Stimulated activated naive B cell treated with anti-CD40 and anti-IgM and Interleukin-4, amounts not matched to agents 10 μg/mL and 1 μg/mL and 100 μg/mL, for 72 hours (primary cell): Measurements from ENCODE around the gene NYAP2.
A peak's percentile ranks its signal among the peaks of the same experiment; 100 is the strongest.

ENCODE experiments used
- ATAC-seq, 2 donors: fragments of 150-1000 bp; cut with Tn5 transposase; replicated peaks; 2 replicates each; pipeline ENCODE4 v1.10.0; 2021; ENCODE audit warnings: moderate library complexity in 1 of 2
- DNase-seq: peaks from one replicate; pipeline ENCODE4 v3.0.0; 2021
- H3K27ac Mint-ChIP-seq: one replicate; pipeline ENCODE4 v1.8.0; 2022; ENCODE audit warnings: mild to moderate bottlenecking, mixed read lengths
- H3K27me3 Mint-ChIP-seq, 2 donors: one replicate each; pipeline ENCODE4 v1.8.0; 2022; ENCODE audit warnings: mixed read lengths in 2 of 2
- H3K36me3 Mint-ChIP-seq, 2 donors: one replicate each; pipeline ENCODE4 v1.8.0; 2022; ENCODE audit warnings: mixed read lengths in 2 of 2, mild to moderate bottlenecking in 1 of 2
- H3K4me1 Mint-ChIP-seq, 2 donors: one replicate each; pipeline ENCODE4 v1.8.0; 2022; ENCODE audit warnings: mixed read lengths in 2 of 2, mild to moderate bottlenecking in 1 of 2
- H3K4me3 Mint-ChIP-seq, 2 donors: one replicate each; pipeline ENCODE4 v1.8.0; 2022; ENCODE audit warnings: mild to moderate bottlenecking in 2 of 2, mixed read lengths in 2 of 2, moderate library complexity in 1 of 2
- H3K9me3 Mint-ChIP-seq, 2 donors: one replicate each; pipeline ENCODE4 v1.8.0; 2022; ENCODE audit warnings: mixed read lengths in 2 of 2, mild to moderate bottlenecking in 1 of 2

The NYAP2 gene

DNA sequence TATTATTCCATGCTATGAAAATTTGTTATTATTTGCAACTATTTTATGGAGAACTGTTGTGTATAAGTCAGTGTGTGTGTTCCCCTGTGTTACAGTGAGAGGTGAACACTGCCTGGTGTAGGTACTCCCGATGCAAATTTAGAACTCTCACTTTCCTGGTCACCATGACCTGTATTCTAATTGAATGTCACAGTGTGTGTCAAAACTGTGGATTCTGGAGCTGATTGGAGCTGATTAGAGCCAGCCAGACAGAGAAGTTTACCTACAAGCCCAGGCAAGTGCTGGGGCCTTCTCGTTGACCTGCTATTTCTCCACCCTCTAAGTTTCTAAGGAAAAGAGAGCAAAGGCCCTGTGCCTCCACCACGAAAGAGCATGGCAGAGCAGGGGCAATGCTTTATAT lies 216.0 kb downstream of the NYAP2 start:
- ATAC-seq (no peak), DNase-seq (no peak)
- Mint-ChIP-seq H3K27me3 (peaks cover 0 to 5% of the 10 kb centered on the region in 2 donors), H3K4me3 (no peak overlapping the region), H3K9me3 (peaks cover 0 to 4% of the 10 kb centered on the region in 2 donors), H3K4me1 (no peaks in the 10 kb centered on the region), H3K36me3 (no peaks in the 10 kb centered on the region), H3K27ac (no peak overlapping the region)

DNA sequence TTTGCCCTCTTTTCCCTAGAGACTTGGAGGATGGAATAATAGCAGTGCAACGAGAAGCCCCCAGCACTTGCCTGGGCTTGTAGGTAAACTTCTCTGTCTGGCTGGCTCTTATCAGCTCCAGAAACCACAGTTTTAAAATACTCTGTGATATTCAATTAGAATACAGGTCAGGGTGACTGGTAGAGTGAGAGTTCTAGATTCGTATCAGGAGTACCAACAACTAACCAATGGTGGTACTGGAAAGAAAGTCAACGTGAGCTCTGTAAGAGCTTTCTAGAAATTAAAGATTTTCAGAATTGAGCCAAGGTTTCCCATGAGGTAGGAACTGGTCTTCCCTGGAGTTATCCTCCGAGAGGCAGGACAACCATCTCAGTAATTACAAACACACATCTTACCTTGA lies 216.9 kb downstream of the NYAP2 start:
- no peak for DNase-seq
- peaks cover 0 to 4% of the 10 kb centered on the region in 2 donors for H3K9me3 Mint-ChIP-seq
- H3K36me3 Mint-ChIP-seq, result no peaks in the 10 kb centered on the region
- H3K4me3 Mint-ChIP-seq, result no peak overlapping the region
- H3K27ac Mint-ChIP-seq, result no peak overlapping the region
- ATAC-seq, result no peak
- no peaks in the 10 kb centered on the region for H3K4me1 Mint-ChIP-seq
- peaks cover 0 to 5% of the 10 kb centered on the region in 2 donors for H3K27me3 Mint-ChIP-seq

DNA sequence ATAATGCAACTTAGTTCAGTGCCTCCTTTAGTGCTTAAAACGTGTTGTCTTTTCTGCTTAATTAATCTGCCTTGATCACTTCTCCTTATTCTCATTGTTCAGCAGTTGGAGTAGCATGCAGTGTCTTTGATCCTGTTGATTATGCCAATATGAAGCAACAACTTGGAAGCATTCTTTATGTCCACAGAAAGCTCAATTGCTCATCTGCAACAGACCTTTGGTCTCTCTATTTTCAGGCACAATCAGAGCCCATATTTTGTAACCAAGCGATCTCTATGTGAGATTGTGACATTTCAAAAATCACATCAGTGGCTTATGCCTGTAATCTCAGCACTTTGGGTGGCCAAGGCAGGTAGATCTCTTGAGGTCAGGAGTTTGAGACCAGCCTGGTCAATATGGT lies 217.3 kb downstream of the NYAP2 start:
- H3K27me3 Mint-ChIP-seq, result peaks cover 0 to 5% of the 10 kb centered on the region in 2 donors
- ATAC-seq (no peak), DNase-seq (no peak)
- H3K36me3 Mint-ChIP-seq, result no peaks in the 10 kb centered on the region
- no peaks in the 10 kb centered on the region for H3K4me1 Mint-ChIP-seq
- peaks cover 0 to 4% of the 10 kb centered on the region in 2 donors for H3K9me3 Mint-ChIP-seq
- H3K27ac Mint-ChIP-seq, result no peak overlapping the region
- H3K4me3 Mint-ChIP-seq, result no peak overlapping the region

DNA sequence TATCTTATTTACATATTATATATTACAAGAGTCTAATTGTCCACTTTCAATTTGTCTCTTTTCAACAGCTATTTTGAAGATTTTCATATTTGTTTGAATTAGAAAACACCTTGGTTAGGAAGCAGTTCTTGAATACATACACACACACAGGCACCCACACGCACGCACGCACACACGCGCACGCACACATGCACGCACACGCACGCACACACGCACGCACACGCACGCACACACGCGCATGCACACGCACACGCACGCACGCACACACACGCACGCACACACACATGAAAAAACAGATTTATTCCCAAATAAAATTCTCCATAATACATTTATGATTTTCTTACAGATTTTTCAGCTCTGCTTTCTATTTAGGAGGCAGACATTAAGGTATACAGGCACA lies 220.7 kb downstream of the NYAP2 start:
- no peaks in the 10 kb centered on the region for H3K36me3 Mint-ChIP-seq

DNA sequence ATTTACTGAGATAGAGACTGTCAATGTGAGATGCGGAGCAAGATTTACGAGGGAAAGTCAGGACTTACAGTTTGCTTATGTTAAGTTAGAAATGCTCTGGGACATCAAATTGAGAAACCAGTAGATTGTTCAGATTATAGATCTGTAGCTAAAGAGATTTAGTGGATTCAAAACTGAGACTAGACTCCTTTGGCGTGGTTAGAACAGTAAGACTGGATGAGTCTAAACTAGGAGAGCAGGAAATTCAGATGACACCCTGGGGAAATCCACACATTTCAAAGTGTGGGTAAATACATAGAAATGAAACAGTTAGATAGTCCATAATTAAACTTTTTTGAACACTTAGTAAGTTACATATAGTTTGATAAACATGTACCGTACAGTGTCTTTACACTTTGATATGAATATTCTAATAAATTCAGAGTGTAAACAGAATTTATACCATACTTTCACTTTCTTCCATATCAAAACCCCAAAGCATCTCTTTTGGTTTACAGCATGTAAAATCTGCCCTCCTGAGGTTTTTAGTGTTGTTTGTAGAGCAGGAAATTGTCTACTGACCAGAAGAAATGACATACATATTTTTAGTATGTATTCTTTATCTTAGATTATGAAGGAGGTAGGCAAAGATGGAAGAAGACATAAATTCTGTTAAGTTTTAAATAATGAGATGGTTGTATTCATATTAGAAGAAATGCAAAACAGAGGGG lies 231.5 kb downstream of the NYAP2 start:
- H3K4me3 Mint-ChIP-seq, result no peak overlapping the region
- ATAC-seq (no peak), DNase-seq (no peak)
- H3K4me1 Mint-ChIP-seq, result no peaks in the 10 kb centered on the region
- no peak overlapping the region for H3K27ac Mint-ChIP-seq
- H3K9me3 Mint-ChIP-seq, result no peaks in the 10 kb centered on the region
- H3K27me3 Mint-ChIP-seq, result peaks cover 0 to 7% of the 10 kb centered on the region in 2 donors
- no peaks in the 10 kb centered on the region for H3K36me3 Mint-ChIP-seq

More for the DNA sequence above, 220.7 kb downstream of the NYAP2 start:
- Mint-ChIP-seq H3K9me3 (no peaks in the 10 kb centered on the region), H3K27me3 (peaks cover 0 to 5% of the 10 kb centered on the region in 2 donors), H3K4me3 (no peak overlapping the region), H3K27ac (no peak overlapping the region), H3K4me1 (no peaks in the 10 kb centered on the region)
- no peak for ATAC-seq
- no peak for DNase-seq

DNA sequence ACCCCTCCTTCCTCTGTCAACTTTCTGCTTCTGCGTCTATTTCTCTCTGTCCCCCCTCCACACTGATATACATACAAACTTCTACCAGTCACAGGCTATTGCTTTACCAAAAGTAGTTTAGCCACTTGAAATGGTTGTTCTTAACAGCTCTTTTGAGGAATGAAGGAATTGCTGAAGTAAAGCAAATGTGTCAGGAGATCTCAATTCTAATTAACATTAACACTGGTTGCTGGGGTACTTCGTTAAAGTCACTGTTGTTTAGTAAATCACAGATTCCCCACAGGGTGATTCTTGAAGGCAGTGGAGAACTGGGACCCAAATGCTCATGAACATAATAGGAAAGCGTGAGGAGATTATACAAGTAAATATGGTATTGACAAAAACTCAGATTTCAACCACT lies 232.8 kb downstream of the NYAP2 start:
- H3K36me3 Mint-ChIP-seq, result no peaks in the 10 kb centered on the region
- H3K27ac Mint-ChIP-seq, result no peak overlapping the region
- ATAC-seq, result no peak
- no peaks in the 10 kb centered on the region for H3K4me1 Mint-ChIP-seq
- H3K4me3 Mint-ChIP-seq, result no peak overlapping the region
- H3K27me3 Mint-ChIP-seq, result peaks cover 4 to 7% of the 10 kb centered on the region in 2 donors
- H3K9me3 Mint-ChIP-seq, result no peaks in the 10 kb centered on the region
- DNase-seq, result no peak

DNA sequence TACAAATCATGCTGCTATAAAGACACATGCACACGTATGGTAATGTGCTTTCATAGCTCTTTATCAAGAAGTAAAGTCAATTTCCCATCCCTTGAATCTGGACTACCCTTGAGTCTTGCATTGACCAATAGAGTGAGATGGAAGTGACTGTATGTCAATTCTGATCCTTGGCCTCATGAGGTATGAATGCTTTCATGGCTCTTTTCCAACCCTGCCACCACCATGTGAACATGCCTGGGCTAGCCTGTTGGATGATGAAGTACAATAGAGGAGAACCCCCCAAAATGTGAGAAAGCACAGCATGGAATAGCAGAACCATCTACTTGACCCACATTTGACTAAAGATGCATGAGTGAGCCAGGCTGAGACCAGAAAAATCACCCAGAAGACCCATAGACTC lies 237.0 kb downstream of the NYAP2 start:
- no peak overlapping the region for H3K4me3 Mint-ChIP-seq

DNA sequence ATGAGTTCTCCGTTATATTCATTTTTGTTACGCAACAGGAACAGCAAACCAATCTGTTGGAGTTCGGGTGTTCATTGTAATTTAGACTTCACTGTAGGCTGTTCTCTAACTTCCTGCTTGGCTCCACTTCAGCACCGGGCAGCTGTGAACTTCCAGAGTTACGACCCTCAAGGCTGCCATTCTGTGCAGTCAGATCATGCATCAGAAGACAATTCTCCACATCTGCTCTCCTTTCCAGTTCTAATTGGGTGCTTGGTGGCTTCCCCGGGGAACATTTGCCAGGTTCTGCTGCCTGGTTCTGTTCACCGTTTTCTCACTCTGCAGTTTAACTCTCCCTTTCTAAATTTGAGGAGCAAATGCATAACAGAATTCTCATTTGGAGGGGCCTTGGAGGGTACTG lies 237.7 kb downstream of the NYAP2 start:
- Mint-ChIP-seq H3K27me3 (peaks cover 3 to 7% of the 10 kb centered on the region in 2 donors), H3K9me3 (no peaks in the 10 kb centered on the region), H3K4me1 (no peaks in the 10 kb centered on the region), H3K36me3 (no peaks in the 10 kb centered on the region), H3K4me3 (no peak overlapping the region), H3K27ac (no peak overlapping the region)
- no peak for DNase-seq
- ATAC-seq, result no peak

More for the DNA sequence above, 237.0 kb downstream of the NYAP2 start:
- Mint-ChIP-seq H3K27me3 (peaks cover 7% of the 10 kb centered on the region in 2 donors), H3K27ac (no peak overlapping the region), H3K4me1 (no peaks in the 10 kb centered on the region), H3K36me3 (no peaks in the 10 kb centered on the region), H3K9me3 (no peaks in the 10 kb centered on the region)
- DNase-seq, result no peak
- ATAC-seq, result no peak

DNA sequence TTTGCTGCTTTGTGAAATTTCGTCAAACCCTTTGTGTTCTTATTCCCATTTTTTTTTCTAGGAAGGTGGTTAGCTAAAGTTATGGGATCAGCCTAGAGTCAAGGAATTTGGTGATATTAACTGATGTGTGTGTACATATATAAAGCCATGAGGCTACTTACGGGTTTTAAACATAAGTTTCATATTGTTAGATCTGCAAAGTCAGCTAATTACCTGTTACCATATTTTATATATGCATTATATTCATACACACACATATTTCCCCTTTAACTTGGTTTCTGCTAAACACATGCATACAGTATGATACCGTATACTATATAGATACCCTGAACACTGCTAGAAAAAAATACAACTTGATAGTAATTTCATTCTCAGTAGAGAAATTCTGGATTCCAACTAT lies 241.0 kb downstream of the NYAP2 start:
- H3K4me3 Mint-ChIP-seq, result no peak overlapping the region
- H3K27me3 Mint-ChIP-seq, result peaks cover 0 to 7% of the 10 kb centered on the region in 2 donors
- ATAC-seq, result no peak
- no peak overlapping the region for H3K27ac Mint-ChIP-seq
- DNase-seq, result no peak
- no peaks in the 10 kb centered on the region for H3K9me3 Mint-ChIP-seq
- no peaks in the 10 kb centered on the region for H3K36me3 Mint-ChIP-seq
- H3K4me1 Mint-ChIP-seq, result no peaks in the 10 kb centered on the region

DNA sequence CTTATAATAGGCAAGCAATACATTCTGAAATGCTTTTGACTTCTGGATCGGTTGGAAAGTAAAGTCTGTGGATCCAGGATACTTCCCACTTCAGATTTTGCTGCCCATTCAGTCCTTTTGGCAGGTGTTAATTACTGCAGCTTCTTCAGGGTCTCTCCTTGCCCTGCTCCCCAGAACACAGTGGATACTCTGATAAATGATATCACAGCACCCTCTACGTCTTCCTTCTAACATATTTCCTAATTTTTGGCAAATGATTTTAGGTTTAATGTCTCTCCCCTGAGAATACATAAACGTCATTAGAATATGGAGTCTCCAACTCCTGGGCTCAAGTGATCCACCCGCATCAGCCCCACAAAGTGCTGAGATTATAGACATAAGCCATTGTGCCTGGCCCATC lies 249.8 kb downstream of the NYAP2 start:
- no peak overlapping the region for H3K4me3 Mint-ChIP-seq
- ATAC-seq (no peak), DNase-seq (no peak)
- no peaks in the 10 kb centered on the region for H3K36me3 Mint-ChIP-seq
- H3K27ac Mint-ChIP-seq, result no peak overlapping the region
- peaks cover 0 to 5% of the 10 kb centered on the region in 2 donors for H3K27me3 Mint-ChIP-seq
- H3K4me1 Mint-ChIP-seq, result no peaks in the 10 kb centered on the region
- H3K9me3 Mint-ChIP-seq, result no peaks in the 10 kb centered on the region

DNA sequence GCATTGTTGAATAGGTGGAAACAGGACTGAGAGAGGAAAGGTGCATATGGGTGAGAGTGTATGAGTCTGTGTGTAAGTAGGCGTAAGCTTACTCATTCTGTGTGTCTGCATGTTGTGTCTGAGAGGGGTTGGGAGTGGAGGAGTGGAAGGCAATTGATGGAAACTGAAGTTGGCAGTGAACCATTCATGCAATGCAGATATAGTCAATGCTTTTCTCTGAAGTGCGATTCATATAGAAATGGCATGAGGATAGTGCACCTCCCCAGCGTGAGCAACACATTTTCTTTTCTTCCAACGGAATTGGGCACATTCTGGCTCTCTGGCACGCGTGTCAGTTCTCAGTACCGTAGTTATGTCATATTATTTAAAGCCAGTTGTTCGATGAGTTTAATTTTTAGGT lies 250.5 kb downstream of the NYAP2 start:
- ATAC-seq, result no peak
- no peaks in the 10 kb centered on the region for H3K36me3 Mint-ChIP-seq
- H3K27ac Mint-ChIP-seq, result no peak overlapping the region
- H3K4me3 Mint-ChIP-seq, result no peak overlapping the region
- DNase-seq, result no peak
- no peaks in the 10 kb centered on the region for H3K4me1 Mint-ChIP-seq
- peaks cover 0 to 5% of the 10 kb centered on the region in 2 donors for H3K27me3 Mint-ChIP-seq
- no peaks in the 10 kb centered on the region for H3K9me3 Mint-ChIP-seq

DNA sequence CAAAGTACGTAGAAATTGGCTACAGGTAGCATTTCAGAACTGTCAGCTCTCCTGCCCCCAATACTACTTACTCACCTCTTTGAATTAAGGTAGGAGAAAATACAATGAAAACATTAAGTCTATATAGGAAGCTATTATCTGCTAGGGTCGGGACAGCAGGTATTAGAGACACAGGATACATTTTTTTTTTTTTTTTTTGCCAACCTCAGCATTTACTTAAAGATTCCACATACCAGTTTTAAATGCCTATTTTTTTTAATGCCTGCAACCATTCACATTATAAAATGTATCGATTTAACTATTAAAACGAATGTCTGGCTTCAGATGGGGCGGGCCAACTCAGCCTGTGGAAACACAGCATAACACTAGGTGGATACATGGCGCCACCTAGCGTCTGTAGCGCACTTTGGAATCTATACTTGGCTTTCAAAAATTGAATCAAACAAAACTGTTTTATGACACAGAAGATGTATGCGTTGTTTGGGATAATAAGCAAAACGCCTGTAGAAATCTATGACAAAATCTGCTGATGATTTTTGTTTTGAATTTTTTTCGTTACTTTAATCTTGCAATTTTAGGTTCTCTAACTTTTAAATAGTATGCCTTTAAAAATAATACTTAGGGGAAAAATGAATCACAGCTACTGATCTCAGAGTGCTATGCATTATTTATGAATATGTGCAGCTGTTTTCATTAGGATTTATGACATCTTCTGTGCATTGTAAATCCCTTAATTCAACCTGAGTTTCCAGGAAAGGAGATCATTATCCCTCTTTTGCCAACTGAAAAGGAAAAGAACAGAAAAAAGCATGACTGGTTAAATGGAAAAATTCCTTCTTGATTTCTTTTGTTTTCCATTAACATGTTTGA lies 261.0 kb downstream of the NYAP2 start:
- no peaks in the 10 kb centered on the region for H3K9me3 Mint-ChIP-seq
- no peak overlapping the region for H3K27ac Mint-ChIP-seq
- H3K36me3 Mint-ChIP-seq, result no peaks in the 10 kb centered on the region
- peak; percentile 41 for DNase-seq
- H3K27me3 Mint-ChIP-seq, result peaks cover 27% of the 10 kb centered on the region in 2 donors
- peak; percentile 87 to 88 for ATAC-seq
- no peak overlapping the region for H3K4me3 Mint-ChIP-seq
- H3K4me1 Mint-ChIP-seq, result no peaks in the 10 kb centered on the region

DNA sequence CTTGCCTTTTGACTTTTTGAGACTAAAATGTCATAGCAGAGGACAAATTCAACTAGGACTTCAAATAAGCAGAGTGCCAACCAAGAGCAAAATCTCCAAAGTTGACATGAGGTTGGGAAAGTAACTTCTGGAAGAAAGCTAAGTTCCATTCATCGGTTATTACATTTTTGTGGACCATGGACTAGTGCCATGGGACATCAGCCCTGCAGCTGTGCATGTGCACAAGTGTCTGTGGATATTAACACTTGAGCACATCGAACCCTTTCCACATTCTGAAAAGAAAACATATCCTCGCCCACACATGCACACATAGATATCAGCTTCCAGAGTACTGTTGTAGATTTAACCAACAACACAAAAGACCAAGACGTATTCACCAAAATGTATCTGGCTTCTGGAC lies 262.6 kb downstream of the NYAP2 start:
- Mint-ChIP-seq H3K4me3 (no peak overlapping the region), H3K4me1 (no peaks in the 10 kb centered on the region), H3K9me3 (no peaks in the 10 kb centered on the region), H3K36me3 (no peaks in the 10 kb centered on the region), H3K27ac (no peak overlapping the region), H3K27me3 (peaks cover 17 to 28% of the 10 kb centered on the region in 2 donors)
- no peak for ATAC-seq
- no peak for DNase-seq

DNA sequence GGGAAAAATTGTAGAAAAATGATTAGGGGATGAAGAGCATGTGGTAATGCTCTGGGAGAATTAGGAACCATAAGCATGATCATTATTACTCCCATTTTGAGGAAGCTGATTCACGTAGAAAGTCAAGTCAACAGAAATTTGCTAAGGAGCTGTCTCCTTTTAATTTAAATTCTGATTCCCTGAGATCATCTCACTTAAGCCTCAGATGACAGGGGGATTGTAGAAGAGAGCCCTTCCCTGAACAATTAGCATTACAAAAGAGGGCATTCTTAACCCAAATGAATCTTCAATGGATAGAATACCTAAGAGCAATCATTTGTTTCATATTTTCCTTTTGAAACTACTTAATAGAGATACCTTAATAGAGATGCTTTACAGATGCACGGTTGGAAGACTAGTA lies 267.9 kb downstream of the NYAP2 start:
- no peak overlapping the region for H3K4me3 Mint-ChIP-seq
- DNase-seq, result no peak
- ATAC-seq, result no peak
- peaks cover 17 to 26% of the 10 kb centered on the region in 2 donors for H3K27me3 Mint-ChIP-seq
- no peak overlapping the region for H3K27ac Mint-ChIP-seq
- H3K36me3 Mint-ChIP-seq, result no peaks in the 10 kb centered on the region
- H3K9me3 Mint-ChIP-seq, result no peaks in the 10 kb centered on the region
- H3K4me1 Mint-ChIP-seq, result no peaks in the 10 kb centered on the region
